HG03095 (cell line): ENCODE data around the gene GJB1.

ENCODE experiments used
- ATAC-seq: cut with Tn5 transposase; IDR thresholded peaks from one replicate; pipeline ENCODE4 v1.9.1; 2021; ENCODE audit warnings: moderate library complexity; ENCODE audit not compliant: unreplicated experiment

GJB1 gene

DNA sequence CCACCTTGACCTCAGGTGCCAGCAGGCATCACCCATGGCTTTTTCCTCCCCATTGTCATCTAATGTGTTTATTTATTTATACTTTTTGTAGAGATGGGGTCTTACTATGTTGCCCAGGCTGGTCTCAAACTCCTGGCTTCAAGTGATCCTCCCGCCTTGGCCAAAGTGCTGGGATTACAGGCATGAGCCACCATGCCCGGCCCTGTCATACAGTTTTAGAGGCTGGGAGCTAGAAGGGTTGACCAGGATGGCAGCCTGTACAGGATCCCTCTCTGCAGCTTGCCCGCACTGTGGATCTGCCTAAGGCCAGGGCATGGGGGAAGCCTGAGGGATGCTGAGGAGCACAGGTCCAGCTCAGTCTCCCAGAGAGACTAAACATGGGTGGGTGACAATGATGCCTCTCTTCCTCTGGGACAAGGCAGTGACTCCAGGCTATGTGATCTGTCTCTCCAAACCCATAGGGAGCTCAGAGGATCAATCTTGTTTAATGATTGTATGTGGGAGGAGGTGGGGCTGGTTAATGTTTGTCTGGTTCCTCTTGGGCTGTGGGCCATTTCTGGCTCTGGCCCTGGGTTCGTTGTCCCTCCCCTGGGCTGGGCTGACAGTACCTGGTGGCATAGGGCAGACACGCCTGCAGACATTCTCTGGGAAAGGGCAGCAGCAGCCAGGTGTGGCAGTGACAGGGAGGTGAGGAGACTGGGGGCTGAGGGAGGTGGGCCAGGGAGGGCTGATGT lies 8.3 kb upstream of the GJB1 start:
- no peak for ATAC-seq

DNA sequence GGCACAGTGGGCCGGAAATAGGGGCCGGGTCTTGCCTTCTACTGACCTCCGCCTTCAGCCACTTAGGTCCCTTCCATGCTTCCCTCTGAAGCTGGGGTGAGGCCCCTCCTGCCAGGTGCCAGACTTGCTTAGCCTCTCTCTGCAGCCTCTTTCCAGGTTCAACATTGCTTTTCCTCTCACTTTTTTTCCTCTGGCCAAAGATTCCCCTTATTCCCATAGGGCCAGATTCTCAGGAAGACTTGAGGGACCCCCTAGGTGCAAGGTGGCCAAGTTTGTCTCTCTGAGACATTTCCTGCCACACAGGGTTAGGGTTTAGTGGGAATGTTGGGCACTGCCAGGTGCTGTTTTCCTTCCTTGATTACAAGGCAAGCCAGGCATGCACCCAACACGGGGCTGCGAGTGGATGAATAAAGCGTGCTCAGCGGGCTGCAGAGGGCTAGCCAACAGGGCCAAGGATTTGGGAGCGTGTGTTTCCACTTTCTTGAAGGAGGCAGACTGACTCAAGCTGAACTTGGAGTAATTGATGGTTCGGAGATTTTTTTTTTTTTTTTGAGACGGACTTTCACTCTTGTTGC lies 7.6 kb upstream of the GJB1 start:
- no peak for ATAC-seq

DNA sequence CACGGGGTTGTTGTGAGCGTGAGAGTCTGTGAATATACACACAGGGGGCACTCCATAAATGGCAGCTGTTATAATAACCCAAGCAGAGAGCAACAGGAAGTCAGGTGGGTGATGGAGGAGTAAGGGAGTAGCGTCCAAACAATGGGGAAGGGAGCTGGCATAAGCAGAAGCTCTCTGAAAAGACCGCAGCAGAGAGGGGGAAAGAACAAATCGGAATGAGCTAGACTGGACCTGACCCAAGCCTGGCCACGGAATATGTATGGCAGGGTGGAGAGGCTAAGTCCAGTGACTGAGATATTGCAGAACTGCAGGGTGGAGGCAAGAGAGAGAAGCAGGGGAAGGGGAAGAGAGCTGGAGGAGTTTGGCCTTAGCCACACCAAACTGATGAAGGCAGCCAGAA lies 6.5 kb upstream of the GJB1 start:
- ATAC-seq = no peak

DNA sequence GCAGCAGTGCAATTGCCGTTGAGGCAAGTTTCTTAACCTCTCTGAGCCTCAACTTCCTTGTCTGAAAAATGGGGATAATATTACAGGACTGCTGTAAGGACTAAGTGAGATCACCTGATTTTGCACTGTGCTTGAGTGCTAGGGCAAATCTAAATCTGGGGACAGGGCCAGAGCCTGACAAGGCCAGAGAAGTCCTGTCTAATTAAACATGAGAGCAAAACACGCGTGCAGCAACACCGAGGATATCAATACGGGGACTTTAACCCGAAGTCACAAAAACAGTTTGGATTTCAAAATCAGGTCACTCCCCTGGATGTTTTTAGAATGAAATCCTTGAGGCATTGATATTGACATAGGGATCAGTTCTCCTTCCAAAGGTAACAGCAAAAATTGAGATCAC lies 5.7 kb upstream of the GJB1 start:
- ATAC-seq = no peak

DNA sequence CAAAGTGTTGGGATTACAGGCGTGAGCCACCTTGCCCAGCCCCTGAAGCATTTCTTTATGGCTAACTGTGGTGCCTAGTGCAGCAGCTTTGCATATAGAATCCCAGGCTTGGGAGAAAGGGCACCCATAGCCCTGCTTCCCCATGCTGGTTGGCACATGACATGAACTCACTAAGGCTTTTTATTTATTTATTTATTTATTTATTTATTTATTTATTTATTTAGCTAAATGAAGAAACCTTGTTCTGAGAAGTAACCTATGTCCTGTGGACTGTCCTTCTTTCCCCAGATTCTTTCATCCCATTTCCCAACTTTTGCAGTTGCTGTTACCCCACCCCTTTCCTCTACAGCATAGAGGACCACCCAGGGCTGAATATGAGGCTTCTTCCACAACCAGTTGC lies 1.9 kb upstream of the GJB1 start:
- no peak for ATAC-seq

DNA sequence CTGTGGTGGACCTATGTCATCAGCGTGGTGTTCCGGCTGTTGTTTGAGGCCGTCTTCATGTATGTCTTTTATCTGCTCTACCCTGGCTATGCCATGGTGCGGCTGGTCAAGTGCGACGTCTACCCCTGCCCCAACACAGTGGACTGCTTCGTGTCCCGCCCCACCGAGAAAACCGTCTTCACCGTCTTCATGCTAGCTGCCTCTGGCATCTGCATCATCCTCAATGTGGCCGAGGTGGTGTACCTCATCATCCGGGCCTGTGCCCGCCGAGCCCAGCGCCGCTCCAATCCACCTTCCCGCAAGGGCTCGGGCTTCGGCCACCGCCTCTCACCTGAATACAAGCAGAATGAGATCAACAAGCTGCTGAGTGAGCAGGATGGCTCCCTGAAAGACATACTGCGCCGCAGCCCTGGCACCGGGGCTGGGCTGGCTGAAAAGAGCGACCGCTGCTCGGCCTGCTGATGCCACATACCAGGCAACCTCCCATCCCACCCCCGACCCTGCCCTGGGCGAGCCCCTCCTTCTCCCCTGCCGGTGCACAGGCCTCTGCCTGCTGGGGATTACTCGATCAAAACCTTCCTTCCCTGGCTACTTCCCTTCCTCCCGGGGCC lies 1.2 kb downstream of the GJB1 start:
- no peak for ATAC-seq

DNA sequence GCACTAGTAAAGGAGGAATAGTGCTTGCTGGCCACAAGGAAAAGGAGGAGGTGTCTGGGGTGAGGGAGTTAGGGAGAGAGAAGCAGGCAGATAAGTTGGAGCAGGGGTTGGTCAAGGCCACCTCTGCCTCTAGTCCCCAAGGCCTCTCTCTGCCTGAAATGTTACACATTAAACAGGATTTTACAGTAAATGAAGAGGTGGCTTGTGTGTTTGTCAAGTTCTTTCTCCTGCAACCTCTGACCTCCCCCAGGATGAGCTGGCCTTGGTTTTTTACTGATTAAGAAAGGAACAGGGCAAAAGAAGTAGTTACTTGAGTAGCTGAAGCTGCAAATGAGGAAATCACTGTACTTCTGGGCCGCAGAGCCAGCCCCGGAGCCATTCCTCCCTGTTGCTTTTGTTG lies 2.0 kb downstream of the GJB1 start:
- no peak for ATAC-seq

DNA sequence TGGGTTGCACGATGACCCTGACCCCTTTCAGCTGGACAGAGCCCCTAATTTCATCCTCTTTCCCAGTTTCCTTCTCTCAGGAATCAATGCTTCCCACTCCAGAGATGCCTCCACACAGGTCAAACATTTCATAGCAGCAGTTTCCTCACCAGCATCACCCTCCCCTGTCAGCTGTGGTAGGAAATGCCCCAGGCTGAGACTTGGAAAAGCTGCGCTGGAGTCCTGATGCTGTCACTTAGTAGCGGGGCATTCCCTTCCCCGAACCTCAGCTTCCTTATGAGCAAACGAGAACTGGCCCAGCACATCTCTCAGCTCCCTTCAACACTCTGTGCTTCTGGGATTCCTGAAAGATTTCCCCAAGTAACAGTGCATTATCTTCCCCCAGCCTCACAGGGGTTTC lies 2.7 kb downstream of the GJB1 start:
- ATAC-seq = no peak

DNA sequence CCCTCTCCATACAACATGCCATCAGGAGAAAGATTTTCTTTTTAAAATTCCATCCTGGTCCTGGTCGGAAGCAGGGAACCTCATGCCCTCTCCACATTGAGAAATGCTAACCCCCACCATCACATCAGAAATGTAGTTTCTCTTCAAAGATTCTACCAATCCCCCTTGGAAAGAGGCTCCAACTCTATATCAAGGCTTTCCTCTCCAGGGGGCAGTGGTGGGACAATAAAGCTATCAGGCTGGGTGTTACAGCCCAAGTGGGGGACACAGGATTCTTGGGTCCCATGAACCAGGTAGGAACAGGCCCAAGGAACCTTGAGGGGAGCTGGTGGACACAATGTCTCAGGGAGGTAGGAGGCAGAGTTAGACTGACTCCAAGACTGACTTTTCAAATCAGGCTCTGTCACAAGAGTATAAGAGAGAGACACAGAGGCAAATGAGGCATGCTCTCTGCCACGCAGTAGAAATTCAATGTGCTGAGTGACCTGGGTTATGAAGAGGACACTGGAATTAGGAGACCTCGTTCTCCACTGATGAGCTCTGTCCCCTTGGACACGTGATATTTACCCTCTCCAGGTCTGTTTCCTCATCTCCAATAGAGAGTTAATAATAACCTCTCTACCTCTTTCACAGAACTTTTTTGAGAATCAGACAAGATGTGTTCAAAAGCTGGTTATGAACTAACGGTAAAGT lies 4.5 kb downstream of the GJB1 start:
- ATAC-seq = no peak

DNA sequence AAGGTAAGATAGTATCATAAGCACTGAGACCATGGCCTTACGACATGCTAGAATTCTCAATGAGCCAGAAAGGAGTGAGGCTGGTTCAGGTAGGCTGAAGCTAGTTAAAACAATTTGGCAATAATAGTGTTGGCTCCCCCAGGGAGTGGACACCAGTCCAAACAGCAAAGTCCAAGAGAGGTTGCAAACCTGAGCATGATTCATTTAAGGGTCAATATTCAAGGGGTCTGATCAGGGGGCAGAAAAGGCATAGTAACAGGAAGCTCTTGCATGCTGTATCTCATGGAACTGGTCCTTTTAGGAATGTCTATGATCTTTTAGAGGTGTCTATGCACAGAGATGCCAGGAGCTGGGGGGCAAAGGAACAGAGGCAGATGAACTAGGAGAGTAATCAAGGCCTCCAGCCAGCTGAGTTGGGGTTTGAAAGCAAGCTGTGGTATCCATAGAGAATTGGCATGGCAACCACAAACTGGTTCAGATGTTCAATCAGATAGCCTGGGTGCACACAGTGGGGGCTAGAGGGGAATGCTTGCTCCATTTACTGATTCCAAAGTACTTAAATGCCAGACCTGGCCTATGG lies 5.1 kb downstream of the GJB1 start:
- no peak for ATAC-seq

DNA sequence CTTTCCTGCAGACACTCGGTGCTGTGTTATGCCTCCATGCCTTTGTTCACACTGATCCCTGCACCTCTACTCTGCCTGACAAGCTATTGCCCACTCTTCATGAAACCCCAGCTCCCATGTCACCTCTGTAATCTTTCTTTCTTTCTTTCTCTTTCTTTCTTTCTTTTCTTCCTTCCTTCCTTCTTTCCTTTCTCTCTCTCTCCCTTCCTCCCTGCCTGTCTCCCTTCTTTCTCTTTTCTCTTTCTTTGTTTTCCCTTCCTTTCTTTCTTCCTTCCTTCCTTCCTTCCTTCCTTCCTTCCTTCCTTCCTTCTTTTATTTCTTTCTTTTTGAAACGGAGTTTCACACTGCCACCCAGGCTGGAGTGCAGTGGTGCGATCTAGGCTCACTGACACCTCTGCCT lies 12.5 kb downstream of the GJB1 start:
- ATAC-seq = no peak

DNA sequence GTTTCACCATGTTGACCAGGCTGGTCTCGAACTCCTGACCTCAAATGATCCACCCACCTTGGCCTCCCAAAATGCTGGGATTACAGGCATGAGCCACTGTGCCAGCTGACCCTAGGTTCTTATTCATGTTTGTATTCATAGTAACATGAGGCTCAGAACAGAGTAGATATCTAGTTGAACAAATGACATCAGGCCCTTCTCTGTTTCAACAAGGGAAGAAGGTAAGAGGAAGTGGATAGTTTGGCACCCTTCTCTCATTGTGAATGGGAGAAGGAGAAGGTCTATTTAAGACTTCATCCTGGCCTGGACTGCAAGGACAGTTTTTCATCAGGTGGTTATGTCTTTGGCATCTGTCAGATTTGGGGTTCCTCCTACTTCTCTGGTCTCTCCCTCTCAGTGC lies 13.8 kb downstream of the GJB1 start:
- ATAC-seq = no peak

DNA sequence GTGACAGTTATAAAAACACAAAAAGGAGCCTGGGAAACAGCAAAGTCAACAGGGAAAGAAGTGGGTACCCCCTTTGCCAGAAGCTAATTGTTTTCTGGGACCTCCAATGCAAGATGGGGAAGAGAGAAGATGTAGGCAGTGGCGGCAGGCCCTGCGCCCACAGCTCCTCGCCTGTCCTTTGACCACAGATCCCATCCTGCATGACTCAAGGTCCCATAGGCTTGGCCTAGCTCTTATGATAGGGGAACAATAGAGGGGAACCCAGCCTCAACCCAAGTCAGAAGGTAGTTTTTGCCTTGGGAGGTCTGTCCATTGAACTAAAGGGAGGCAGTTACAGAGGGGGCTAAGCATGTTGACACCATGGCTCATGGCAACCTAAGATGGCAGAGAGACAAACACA lies 16.8 kb downstream of the GJB1 start:
- ATAC-seq = no peak

DNA sequence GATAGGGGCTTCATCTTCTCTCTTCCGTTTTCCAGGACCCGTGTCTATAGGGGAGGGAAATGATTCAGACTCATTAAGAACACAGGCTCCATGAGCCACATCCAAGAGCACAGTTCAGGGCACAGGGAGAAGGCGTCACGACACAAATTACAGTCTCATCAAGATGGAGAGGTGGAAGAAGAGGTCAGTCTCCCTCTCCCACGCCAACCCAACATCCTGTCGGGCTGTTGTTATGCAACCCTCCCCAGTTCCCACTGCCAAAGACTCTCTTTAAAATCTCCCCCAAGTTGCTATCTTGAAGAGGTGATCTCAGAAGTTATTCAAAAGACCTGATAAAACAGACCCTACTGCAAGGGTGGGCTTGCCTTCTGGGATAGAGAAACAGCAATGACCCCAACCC lies 18.3 kb downstream of the GJB1 start:
- ATAC-seq = no peak

DNA sequence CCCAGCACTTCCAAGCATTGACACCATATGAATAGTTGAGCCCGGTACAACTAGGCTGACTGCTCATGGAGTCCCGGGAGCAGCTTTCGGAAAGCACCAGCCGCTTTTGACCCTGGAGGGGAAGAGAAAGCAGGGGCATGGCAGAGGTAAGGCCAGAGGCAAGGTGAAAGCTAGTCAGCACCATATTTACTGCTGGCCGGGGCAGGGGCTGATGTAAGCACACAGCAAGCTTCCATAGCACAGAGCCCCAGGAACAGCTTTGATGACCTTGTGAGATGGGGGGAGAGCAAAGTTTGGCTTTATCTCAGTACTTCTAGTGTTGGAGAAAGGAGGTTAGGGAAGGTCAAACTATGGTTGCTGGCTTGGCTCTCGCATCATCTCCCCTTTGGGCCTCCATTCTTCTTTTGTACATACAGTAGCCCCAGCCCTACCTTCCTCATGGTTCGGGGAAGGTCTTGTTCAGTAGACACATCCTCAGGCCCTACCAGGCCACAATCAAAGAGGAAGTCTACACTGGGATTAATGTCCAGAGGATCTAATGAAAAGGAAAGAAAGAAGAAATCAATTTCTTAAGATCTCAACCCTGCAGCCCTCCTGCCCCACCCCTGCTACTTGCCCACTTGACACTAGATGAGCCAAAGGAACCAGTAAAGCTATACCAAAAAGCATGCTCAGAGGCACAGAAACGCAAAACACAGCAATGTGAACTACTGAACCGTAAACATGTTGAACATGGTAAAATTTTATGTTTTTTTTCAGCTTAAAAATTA lies 21.5 kb downstream of the GJB1 start:
- no peak for ATAC-seq

DNA sequence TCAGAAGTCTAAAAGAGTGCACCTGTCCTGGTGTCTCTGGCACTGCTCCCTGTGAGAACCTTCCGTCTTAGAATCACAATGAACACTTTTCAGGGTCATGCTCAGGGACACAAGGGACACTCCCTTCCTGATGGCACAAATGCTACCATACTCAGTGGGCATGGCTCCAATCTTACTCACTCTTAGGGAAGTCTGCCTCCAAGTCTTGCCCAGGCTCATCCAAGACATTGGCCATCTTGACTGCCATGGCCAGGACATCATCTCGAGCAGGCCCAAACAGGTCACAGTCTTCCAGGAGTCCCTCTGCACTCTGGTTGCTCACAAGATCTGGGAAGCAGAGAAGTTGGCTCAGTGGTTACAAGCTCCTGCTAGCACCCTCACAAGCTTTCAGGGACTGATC lies 22.1 kb downstream of the GJB1 start:
- no peak for ATAC-seq

DNA sequence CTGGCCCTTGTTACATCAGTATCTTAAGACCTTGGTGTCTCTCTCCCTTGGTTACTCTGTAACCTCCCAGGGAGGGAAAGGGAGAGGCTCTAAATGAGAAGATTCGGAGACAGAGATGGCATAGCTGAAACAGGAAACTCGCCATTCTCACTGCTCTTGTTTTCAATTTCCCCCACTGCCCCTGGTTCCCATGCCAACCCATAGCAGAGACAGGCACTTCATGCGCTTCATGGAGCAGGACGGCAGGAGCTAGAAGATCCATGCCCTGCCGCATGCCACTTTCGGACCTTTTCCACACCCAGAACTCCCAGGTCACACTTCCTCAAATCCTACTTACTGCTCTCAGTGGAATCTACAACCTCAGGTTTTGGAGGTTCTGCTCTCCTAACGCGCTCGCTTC lies 27.8 kb downstream of the GJB1 start:
- ATAC-seq = no peak

DNA sequence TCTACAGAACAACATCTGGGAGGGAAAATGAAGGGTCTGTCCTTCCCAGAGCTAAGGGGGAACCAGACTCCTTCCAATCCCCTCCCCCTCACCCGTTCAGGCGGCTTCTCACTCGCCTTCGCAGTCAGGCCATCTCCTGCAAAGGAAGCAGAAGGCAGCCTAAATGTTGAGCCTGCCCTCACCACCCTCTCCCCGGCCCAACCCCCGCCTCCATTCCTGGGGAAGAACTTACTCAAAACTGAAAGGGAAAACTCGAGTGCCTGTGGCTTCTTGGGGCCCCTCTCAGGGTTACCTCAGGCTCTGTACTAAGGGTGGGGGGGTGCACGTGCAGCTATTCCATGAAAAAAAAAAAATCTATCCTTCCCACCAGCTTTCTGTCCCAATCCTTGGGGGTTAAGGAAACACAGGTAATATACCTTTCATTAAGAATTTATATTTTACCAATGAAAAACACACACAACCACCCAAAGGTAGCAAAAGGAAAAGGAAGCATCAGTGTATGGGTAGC lies 28.5 kb downstream of the GJB1 start:
- ATAC-seq = no peak

DNA sequence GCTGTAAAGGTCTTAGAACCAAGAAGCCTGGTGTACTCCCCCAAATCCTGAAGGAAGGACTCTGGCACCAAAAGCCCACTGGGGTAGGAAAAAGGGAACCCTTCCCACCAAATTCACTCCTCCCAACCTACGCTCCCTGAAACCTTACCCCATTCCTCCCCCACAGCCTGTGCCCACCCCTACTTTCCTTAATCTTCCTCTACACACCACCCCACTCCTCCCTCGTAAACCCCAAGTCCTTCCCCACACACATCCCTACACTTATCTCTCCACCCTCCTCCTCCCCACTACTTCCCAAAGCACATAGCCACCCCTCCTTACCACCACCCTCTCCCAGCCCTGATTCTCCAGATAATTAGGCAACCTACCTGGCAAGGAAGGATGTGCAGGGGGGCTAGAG lies 29.2 kb downstream of the GJB1 start:
- no peak for ATAC-seq

DNA sequence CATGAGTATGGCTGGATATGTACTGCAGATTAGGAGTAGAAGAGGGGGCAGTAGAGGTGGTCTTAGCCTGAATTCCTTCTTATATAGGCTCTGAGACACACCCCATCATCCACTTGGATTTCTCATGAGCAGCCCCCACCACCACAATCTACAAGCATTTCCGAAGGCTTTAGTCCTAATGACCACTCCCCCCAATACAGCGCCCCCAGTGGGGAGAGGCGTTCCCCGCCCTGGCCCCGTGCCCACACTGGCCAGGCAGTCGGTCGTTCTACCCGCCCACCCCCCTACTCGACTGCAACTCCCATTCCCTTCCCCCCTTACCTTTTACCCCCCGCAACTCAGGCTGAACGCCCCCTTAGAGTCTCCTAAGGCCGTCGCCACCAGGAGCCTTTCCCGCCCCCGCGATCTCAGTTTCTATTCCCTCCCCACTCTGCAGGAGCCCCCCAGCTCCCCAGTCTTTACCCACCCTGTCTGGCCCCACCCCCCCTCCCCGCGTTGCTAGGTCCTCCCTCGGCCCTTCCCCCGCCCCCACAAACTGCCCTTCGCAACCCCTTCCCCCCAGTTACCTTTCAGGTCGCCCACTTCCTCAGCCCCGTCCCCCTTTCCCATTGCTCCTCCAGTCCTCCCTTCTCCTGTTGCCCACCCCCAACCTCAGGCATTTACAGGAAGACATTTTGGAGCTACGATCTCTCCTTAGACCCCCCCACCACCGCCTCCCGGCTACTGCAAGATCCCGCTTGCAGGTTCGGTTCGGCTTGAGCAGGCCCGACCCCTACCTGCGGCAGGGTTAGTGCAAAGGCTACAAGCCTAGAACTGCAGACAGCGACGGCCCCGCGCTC lies 30.4 kb downstream of the GJB1 start:
- no peak for ATAC-seq
